ENCODE results near the gene MSH4. TPM values are rescaled to one million over a fixed set of nuclear protein-coding genes. Genes with fewer than 3 reads are reported as not detected.
"Not testable (repeated sequence)": the region's sequence is repeated elsewhere in the genome, so short reads cannot be mapped to it uniquely, and the experiment has no call there.

Gene MSH4
- total RNA-seq, 2 experiments from 2014 or later: 0.20 to 0.25 TPM

DNA sequence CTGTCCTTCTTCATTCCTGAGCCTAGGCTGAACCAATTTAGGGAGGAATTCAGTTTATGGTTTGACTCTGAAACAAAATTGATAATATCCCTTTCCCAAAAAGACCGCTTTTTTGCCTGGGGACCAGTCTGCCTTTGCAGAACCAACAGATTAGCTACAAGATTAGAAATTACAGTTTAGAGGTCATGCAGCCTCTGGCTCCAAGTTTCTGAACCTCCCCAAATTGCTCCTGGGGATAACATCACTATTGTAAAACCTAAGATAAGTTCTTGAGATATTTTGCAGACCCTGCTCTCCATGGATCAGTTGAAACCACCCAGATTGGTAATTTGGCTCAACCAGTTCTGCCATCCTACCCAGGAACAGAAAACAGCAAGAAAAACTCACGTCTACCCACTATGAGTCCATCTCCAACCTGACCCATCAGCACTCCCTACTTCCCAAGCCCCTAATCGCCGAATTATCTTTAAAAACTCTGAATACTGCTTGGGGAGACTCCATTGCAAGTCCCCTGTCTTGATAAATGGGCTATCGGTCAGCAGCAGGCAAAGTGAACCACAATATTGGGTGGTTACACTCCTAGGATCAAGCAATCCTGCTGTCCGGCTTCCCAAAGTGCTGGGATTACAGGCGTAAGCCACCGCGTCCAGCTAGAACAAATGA, 11.2 kb upstream of the MSH4 start:
- H3K4me3 Mint-ChIP-seq: peak overlapping the region; percentile 98
- H3K27ac Mint-ChIP-seq: peak overlapping the region; percentile 92
- H3K4me1 Mint-ChIP-seq: peaks cover 38% of the 10 kb centered on the region
- ChIA-PET CTCF (interaction anchor here (0.6 kb wide), 1 partner anchor 32 kb away, joined by 3 read pairs; no protein-coding TSS in a partner anchor), POLR2A (interaction anchor here (0.8 to 3.5 kb wide), 10 partner anchors 11 to 1053 kb away, joined by 3 to 30 read pairs (median 8); partner anchors contain the start of genes ACADM, CRYZ, MSH4 and TYW3)
- no peaks in the 10 kb centered on the region for H3K9me3 Mint-ChIP-seq
- DNase-seq: no peak
- H3K36me3 Mint-ChIP-seq (ENCODE audit: low read depth): peaks cover 42% of the 10 kb centered on the region
- H3K27me3 Mint-ChIP-seq: peaks cover 7% of the 10 kb centered on the region

DNA sequence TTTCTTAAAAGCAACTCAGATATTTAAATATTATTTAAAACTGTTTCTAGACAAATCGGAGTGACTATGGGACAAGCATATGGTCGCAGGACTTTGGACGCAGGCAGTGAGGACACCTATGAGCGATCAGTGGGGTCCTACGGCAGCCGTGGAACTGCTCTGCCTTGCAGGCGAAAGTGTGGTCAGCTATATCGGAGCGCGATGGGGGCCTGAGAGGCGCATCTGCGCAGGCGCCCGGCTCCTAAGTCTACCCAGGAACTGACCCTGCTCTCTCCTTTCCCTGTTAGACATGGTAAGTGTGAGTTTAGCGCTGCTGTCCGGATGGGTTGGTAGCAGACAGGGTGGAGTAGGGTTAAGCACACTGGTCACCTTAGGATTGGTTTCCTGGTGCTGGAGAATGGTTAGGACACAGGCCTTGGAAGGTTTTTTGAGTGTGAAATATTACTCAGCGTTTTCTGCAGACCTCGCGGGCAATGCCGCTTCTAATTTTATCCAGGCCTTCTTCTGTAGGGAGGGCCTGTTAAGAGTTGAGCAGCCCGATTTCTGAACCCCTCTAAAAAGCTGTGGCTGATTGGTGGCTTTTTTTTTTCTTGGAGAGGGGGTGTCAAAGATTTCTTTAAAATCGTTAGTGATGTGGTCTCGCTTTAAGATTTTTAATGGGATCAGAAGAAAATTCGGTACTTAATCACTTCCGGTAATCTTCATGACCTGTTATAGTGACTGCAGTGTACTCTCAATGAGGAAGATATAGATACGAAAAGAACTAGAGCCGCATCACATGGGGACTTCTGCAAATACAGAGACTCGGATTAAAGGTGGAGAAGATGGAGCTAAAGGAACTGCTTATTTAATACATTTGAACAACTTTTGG, 10.5 kb upstream of the MSH4 start, which contains the start of gene RABGGTB:
RABGGTB (plus strand) TSS at position 274 of the 871 bp plus-strand sequence; CDS start at position 290, 16 bp downstream.
- CTCF ChIA-PET: no interaction called here
- POLR2A ChIA-PET: interaction anchor here (0.8 to 3.5 kb wide), 14 partner anchors 10 to 1053 kb away, joined by 3 to 30 read pairs (median 5); partner anchors contain the start of genes ACADM, CRYZ, MSH4 and TYW3
- H3K4me3 Mint-ChIP-seq: peak within 1 kb of the TSS; percentile 98
- H3K36me3 Mint-ChIP-seq (ENCODE audit: low read depth): peaks cover 50% of the 10 kb centered on the region
- H3K27ac Mint-ChIP-seq: peak within 1 kb of the TSS; percentile 92
- H3K27me3 Mint-ChIP-seq: peaks cover 3% of the 10 kb centered on the region
- H3K4me1 Mint-ChIP-seq: peaks cover 43% of the 10 kb centered on the region
- no peaks in the 10 kb centered on the region for H3K9me3 Mint-ChIP-seq
- DNase-seq: peak; percentile 94

DNA sequence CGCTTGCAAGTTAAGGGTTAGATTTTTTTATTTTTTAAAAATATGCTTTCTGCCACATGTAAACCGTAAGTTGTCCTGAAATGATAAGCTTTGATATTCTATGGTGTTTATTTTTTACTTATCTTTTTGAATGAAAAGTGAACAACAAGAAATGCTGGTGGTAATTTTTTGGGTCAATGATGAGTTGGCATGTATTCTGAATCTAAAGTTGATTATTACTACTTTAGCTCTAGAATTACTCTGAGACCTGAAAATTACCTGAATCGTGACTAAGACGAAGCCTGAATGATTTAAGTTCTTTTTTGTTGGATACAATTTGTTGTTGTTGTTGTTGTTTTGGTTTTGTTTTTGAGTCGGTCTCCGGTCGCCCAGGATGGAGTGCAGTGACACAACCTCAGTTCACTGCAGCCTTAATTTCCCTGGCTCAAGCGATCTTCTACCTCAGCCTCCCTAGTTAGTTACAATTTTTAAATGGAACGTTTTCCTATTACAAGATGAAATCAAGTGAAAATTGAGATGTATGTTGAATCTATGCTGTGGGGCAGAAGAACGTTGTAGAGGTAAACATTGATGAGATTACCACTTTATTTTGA, 9.7 kb upstream of the MSH4 start:
- no peaks in the 10 kb centered on the region for H3K27me3 Mint-ChIP-seq
- no peaks in the 10 kb centered on the region for H3K9me3 Mint-ChIP-seq
- ChIA-PET POLR2A (interaction anchor here (1.0 to 3.5 kb wide), 10 partner anchors 9 to 1054 kb away, joined by 3 to 30 read pairs (median 6); partner anchors contain the start of genes ACADM, CRYZ, MSH4 and TYW3), CTCF (no interaction called here)
- H3K4me3 Mint-ChIP-seq: peak overlapping the region; percentile 98
- peaks cover 50% of the 10 kb centered on the region for H3K4me1 Mint-ChIP-seq
- peaks cover 58% of the 10 kb centered on the region for H3K36me3 Mint-ChIP-seq (ENCODE audit: low read depth)
- DNase-seq: no peak
- peak overlapping the region; percentile 92 for H3K27ac Mint-ChIP-seq

DNA sequence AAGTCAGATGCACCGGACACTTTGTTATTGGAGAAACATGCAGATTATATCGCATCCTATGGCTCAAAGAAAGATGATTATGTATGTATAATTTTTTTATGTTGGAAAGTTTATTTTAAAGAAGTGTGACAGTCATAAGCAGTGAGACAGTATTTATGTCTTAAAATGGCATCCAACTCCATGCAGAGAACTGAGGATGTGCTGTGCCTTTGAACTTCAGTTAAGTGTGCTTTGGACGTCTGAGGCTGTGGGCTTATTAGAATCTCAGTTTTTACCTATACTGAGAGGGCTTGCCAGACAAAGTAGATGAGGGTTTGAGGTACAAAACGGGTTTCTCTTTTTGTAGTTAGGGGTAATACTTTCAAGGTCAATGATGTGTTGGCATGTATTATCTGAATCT, 9.2 kb upstream of the MSH4 start:
- no peak for DNase-seq
- CTCF ChIA-PET: no interaction called here
- Mint-ChIP-seq H3K27ac (peak overlapping the region; percentile 92), H3K4me3 (peak overlapping the region; percentile 98), H3K4me1 (peaks cover 54% of the 10 kb centered on the region), H3K27me3 (no peaks in the 10 kb centered on the region), H3K36me3 (ENCODE audit: low read depth) (peaks cover 63% of the 10 kb centered on the region), H3K9me3 (no peaks in the 10 kb centered on the region)
- POLR2A ChIA-PET: interaction anchor here (1.0 to 3.5 kb wide), 3 partner anchors 9 to 63 kb away, joined by 3 to 30 read pairs (median 5); partner anchors contain the start of genes ACADM and MSH4

GRCh38 chr1:75789988-75790387, 6.7 kb upstream of the MSH4 start:
- peak overlapping the region; percentile 59 for H3K4me3 Mint-ChIP-seq

GRCh38 chr1:75791022-75791421, 5.7 kb upstream of the MSH4 start:
- Mint-ChIP-seq H3K4me1 (peaks cover 50% of the 10 kb centered on the region), H3K27me3 (no peaks in the 10 kb centered on the region), H3K27ac (peak overlapping the region; percentile 22), H3K4me3 (peak overlapping the region; percentile 59), H3K9me3 (no peaks in the 10 kb centered on the region), H3K36me3 (ENCODE audit: low read depth) (peaks cover 89% of the 10 kb centered on the region)
- CTCF ChIA-PET: no interaction called here
- POLR2A ChIA-PET: interaction anchor here (0.8 to 2.1 kb wide), 3 partner anchors 9 to 67 kb away, joined by 3 to 5 read pairs (median 4); no protein-coding TSS in a partner anchor
- no peak for DNase-seq

More at GRCh38 chr1:75789988-75790387, 6.7 kb upstream of the MSH4 start:
- no peaks in the 10 kb centered on the region for H3K9me3 Mint-ChIP-seq
- ChIA-PET POLR2A (interaction anchor here (1.1 to 2.1 kb wide), 2 partner anchors 65 to 66 kb away, joined by 4 to 5 read pairs; no protein-coding TSS in a partner anchor), CTCF (no interaction called here)
- DNase-seq: no peak
- H3K27me3 Mint-ChIP-seq: no peaks in the 10 kb centered on the region
- no peak overlapping the region for H3K27ac Mint-ChIP-seq
- H3K36me3 Mint-ChIP-seq (ENCODE audit: low read depth): peaks cover 84% of the 10 kb centered on the region
- peaks cover 56% of the 10 kb centered on the region for H3K4me1 Mint-ChIP-seq

- DNase-seq: no peak
- CTCF ChIA-PET: no interaction called here
- Mint-ChIP-seq H3K36me3 (ENCODE audit: low read depth) (peaks cover 88% of the 10 kb centered on the region), H3K4me3 (no peak overlapping the region), H3K9me3 (no peaks in the 10 kb centered on the region), H3K4me1 (peaks cover 50% of the 10 kb centered on the region), H3K27me3 (no peaks in the 10 kb centered on the region), H3K27ac (no peak overlapping the region)
- POLR2A ChIA-PET: interaction anchor here (2.1 kb wide), 1 partner anchor 69 kb away, joined by 5 read pairs; no protein-coding TSS in a partner anchor
Observed at GRCh38 chr1:75792091-75792490, 4.6 kb upstream of the MSH4 start.

DNA sequence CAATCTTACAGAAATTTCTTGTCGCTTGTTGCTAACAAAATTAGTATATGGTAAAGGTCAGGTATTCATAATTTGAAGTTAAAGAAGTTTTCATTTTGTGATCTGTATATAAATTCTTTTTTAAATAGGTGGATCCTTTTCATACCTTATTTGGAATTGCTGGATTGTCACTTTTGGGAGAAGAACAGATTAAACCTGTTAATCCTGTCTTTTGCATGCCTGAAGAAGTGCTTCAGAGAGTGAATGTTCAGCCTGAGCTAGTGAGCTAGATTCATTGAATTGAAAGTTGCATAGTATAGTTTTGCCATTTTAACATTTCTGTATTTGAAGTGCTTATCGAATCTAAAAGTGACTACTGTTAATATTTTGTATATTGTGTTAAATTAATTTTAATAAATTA, 2.3 kb upstream of the MSH4 start:
- no peak overlapping the region for H3K4me3 Mint-ChIP-seq

GRCh38 chr1:75795703-75796193, 934 bp upstream of the MSH4 start:
- Mint-ChIP-seq H3K4me3 (no peak overlapping the region), H3K9me3 (no peaks in the 10 kb centered on the region), H3K27me3 (no peaks in the 10 kb centered on the region), H3K27ac (no peak overlapping the region), H3K36me3 (ENCODE audit: low read depth) (peaks cover 72% of the 10 kb centered on the region), H3K4me1 (peaks cover 25% of the 10 kb centered on the region)
- POLR2A ChIA-PET: interaction anchor here (1.0 to 3.9 kb wide), 2 partner anchors 9 to 72 kb away, joined by 3 to 30 read pairs; partner anchors contain the start of gene RABGGTB
- CTCF ChIA-PET: no interaction called here
- no peak for DNase-seq

More for the DNA sequence above, 2.3 kb upstream of the MSH4 start:
- POLR2A ChIA-PET: interaction anchor here (3.9 kb wide), 1 partner anchor 7 kb away, joined by 30 read pairs; the partner anchor contains the start of gene RABGGTB
- no peak for DNase-seq
- Mint-ChIP-seq H3K4me1 (peaks cover 37% of the 10 kb centered on the region), H3K9me3 (no peaks in the 10 kb centered on the region), H3K36me3 (ENCODE audit: low read depth) (peaks cover 86% of the 10 kb centered on the region), H3K27me3 (no peaks in the 10 kb centered on the region), H3K27ac (no peak overlapping the region)
- CTCF ChIA-PET: no interaction called here

- no peak for DNase-seq
- Mint-ChIP-seq H3K4me1 (peaks cover 13% of the 10 kb centered on the region), H3K36me3 (ENCODE audit: low read depth) (peaks cover 58% of the 10 kb centered on the region), H3K27ac (no peak overlapping the region), H3K27me3 (no peaks in the 10 kb centered on the region), H3K4me3 (no peak overlapping the region), H3K9me3 (no peaks in the 10 kb centered on the region)
- ChIA-PET CTCF (no interaction called here), POLR2A (interaction anchor here (0.6 to 3.9 kb wide), 3 partner anchors 10 to 227 kb away, joined by 3 to 30 read pairs (median 3); partner anchors contain the start of gene RABGGTB)
Observed at GRCh38 chr1:75797273-75797588, 549 bp downstream of the MSH4 start.

DNA sequence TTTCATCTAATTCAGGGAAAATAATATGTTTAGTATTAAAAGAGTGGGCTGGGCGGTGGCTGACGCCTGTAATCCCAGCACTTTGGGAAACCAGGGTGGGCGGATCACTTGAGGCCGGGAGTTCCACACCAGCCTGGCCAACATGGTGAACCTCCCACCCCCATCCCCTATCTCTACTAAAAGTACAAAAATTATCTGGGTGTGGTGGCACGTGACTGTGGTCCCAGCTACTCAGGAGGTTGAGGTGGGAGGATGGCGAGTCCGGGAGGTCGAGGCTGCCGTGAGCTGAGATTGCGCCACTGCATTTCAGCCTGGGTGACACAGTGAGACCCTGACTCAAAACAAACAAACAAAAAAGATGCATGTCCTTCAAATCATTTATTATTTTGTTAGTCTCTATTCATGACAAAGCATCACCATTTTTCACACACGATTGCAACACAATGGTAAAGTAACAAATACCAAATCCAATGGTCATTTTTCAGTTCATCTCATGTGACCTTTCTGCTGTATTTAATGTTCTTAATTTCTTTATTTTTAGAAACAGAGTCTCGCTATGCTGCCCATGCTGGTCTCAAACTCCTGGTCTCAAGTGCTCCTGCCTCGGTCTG, 1.0 kb downstream of the MSH4 start:
- H3K27ac Mint-ChIP-seq: no peak overlapping the region
- no peaks in the 10 kb centered on the region for H3K9me3 Mint-ChIP-seq
- CTCF ChIA-PET: no interaction called here
- POLR2A ChIA-PET: interaction anchor here (3.9 kb wide), 1 partner anchor 11 kb away, joined by 30 read pairs; the partner anchor contains the start of gene RABGGTB
- no peak for DNase-seq
- peaks cover 53% of the 10 kb centered on the region for H3K36me3 Mint-ChIP-seq (ENCODE audit: low read depth)
- peaks cover 9% of the 10 kb centered on the region for H3K4me1 Mint-ChIP-seq
- no peaks in the 10 kb centered on the region for H3K27me3 Mint-ChIP-seq
- H3K4me3 Mint-ChIP-seq: no peak overlapping the region

GRCh38 chr1:75801480-75801879, 4.8 kb downstream of the MSH4 start:
- POLR2A ChIA-PET: interaction anchor here (1.0 kb wide), 1 partner anchor 15 kb away, joined by 8 read pairs; the partner anchor contains the start of gene RABGGTB
- DNase-seq, CTCF ChIA-PET, H3K27me3 Mint-ChIP-seq, H3K4me3 Mint-ChIP-seq, H3K4me1 Mint-ChIP-seq, H3K9me3 Mint-ChIP-seq, H3K27ac Mint-ChIP-seq: not testable (repeated sequence)
- H3K36me3 Mint-ChIP-seq (ENCODE audit: low read depth): peaks cover 24% of the 10 kb centered on the region
